Non-pigmented ciliary epithelial cell (primary cell): ENCODE measurements around the gene TENT4B.
A peak's percentile ranks its signal among the peaks of the same experiment; 100 is the strongest.
"Not testable (repeated sequence)": the region's sequence is repeated elsewhere in the genome, so short reads cannot be mapped to it uniquely, and the experiment has no call there.

Source experiments
- DNase-seq: peaks from one replicate; pipeline ENCODE4 v3.0.0-alpha.2; 2010; ENCODE audit warnings: low read depth

The TENT4B gene

DNA sequence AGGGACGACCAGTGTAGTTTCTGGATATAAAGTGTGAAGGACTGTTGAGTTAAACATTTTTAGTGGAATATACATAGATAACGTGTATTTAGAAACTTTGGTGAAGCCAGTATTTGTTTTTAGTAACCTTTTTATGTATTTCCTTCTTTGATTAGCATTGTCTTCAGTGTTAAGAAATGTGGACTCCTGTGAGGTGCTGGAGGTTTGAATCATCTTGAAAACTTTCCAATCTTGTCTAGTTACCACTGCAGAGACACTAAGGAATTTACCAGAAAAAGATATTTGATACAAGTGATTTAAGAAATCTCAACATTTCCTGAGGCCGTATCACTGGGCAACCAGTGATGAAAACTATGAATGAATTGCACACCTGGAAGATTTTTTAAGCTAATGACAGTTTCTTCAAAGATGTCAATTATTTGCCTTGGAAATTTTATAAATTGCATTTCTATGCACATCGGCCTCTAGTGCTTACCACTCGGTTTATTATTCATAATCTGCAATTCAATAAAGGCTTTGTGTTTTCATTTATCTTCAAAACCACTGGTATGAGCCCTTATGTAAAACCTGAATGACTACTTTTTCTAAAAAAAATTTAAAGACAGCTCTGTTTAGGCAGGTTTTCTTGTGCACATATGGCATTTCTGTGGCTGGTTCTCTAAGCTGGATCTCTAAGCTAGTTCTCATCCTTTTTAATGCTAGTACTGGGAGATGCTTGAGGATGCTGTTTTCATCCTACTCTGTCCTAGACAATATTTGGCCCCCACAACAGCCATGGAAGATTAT, 81.9 kb downstream of the TENT4B start:
- DNase-seq, result peak; percentile 28

DNA sequence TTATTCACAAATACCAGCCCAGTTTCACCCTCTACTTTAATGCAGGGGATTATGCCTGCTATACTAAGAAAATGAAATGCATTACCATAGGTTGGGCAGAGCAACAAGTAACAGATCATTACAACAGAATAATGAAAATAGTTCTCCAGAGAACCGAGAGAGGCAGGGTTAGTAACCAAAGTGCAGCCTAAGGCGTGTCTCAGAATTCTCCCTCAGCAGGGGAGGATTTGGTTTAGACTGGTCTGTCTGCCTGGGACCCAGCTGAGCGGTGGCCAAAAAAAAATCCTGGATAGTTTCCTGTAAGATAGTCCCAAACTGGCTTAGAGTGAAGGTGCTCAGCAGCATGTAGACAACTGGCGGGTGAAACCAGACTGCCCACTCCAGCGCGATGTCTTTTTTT, 82.5 kb downstream of the TENT4B start:
- no peak for DNase-seq

GRCh38 chr16:50238314-50238713, 85.2 kb downstream of the TENT4B start:
- DNase-seq, result no peak

- no peak for DNase-seq
Measured at GRCh38 chr16:50238868-50239301, 85.8 kb downstream of the TENT4B start.

DNA sequence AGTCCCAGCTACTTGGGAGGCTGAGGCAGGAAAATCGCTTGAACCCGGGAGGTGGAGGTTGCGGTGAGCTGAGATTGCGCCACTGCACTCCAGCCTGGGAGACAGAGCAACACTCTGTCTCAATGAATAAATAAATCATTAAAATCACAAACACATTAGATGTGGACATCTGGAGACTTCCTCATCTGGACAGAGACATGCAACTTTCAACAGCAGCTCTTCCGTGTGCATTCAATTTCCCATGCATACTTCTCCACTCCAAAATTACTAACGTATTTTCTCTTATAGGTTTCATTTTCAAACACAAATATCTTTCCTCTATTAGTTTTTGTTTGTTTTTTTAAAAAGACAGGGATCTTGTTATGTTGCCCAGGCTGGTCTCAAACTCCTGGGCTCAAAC, 89.9 kb downstream of the TENT4B start:
- DNase-seq, result not testable (repeated sequence)

DNA sequence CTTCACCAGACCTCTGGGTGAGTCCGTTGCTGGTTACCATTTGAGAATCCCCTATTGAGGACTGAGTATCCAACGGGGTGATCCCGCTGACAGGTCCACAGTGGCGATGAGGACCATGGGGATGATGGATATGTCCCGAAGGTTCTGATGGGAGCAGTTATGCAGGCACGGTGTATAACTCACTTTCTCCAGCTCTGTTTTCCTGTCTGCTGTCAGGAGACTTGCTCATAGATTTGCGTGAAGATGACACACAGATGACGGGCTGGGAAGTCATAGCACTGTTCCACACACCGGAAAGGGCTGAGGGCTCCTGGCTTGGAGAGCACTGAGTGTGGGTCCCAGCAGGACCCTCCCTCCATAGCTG, 91.0 kb downstream of the TENT4B start:
- DNase-seq, result no peak

GRCh38 chr16:50244504-50245416, 91.7 kb downstream of the TENT4B start:
- DNase-seq, result no peak

GRCh38 chr16:50245417-50246298, 92.6 kb downstream of the TENT4B start:
- DNase-seq, result no peak

DNA sequence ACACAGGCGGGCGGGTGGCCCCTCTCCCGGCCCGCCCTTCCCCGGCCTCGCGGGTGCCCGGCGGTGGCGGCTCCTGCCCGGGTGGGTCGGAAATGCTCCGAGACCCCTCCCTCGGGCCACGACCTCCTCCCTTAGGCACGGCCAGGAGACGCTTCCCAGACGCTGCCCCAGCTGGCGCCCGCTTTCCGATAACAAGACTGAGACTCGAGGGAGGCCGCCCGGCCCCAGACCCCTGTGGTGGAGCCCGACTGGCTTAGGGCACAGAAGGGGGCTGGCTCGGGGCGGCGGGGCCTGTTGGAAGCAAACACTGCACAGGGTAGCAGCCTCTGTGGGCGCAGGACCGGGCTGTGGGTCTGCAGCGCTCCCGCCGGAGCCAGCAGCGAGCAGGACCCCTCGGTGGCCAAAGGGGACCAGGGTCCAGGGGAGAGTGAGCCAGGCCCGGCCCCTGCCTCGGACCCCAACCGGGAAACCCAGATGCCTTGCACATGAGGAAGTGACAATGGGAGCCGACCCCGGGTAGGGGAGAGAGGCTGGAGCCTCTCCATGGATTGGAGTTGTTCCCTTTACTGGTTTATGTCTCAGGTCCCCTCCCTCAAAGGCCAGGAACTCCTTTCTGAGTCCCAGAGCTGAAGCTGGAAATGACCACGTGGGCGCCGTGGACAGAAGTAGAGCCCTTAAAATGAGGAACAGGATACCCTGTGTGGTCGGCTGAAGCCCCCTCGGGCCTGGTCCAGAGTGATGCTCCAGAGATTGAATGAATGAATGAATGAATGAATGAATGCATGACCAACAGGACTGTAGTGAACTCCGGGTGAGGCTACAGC, 93.4 kb downstream of the TENT4B start:
- no peak for DNase-seq

DNA sequence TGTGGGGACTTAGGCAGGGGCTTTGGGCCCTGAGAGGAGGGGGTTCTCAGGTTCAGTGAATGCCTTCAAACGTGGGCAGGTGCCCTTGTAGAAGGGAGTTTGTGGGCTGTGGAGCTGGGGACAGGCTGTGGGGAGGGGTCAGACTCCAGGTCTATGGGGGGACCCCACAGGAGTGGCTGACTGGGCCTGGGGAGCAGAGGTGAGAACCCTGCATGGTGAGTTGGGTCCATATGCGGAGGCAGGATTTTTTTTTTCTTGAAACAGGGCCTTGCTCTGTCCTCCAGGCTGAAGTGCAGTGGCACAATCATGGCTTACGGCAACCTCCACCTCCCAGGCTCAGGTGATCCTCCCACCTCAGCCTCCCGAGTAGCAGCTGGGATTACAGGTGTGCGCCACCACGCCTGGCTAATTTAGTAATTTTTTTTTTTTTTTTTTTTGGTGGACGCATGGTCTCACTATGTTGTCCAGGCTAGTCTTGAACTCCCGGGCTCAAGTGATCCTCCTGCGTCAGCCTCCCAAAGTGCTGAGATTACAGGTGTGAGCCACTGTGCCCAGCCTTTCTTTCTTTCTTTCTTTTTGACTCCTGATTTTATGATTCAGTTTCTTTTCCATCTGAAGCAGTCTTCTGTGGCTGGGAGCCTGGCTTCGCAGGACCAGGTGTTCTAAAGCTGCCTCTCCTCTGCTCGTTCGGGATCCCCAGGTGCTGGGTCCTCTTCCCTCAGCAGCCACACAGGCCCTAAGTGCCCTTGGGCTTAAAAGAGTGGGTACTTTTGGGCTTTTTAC, 94.2 kb downstream of the TENT4B start:
- no peak for DNase-seq

GRCh38 chr16:50247906-50248608, 95.0 kb downstream of the TENT4B start:
- no peak for DNase-seq

- no peak for DNase-seq
Measured at GRCh38 chr16:50248845-50249244, 95.7 kb downstream of the TENT4B start.

GRCh38 chr16:50251375-50252081, 98.4 kb downstream of the TENT4B start:
- peak; percentile 68 for DNase-seq

GRCh38 chr16:50252082-50252611, 99.0 kb downstream of the TENT4B start:
- DNase-seq, result no peak

DNA sequence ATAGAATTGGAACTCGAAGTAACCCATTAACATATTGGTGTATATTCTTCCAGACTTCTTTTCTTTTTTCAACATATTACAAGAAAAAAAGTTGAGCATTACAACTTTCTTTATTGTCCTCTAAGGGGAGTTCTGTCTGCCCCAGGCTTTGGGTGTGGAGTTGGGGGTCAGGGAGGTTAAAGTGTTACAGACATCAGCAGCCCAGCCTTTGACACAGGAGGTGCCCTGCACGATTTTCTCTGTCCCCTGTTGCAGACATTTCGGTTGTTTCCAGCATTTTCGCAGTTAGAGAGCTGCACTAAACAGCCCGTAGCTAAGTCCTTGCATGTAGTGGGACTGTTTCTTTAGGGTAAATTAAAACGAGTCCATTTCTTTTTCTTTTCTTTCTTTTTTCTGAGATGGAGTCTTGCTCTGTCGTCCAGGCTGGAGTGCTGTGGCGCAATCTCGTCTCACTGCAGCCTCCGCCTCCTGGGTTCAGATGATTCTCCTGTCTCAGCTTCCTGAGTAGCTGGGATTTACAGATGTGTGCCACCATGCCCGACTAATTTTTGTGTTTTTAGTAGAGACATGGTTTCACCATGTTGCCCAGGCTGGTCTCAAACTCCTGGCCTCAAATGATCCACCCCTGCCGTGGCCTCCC, 99.9 kb downstream of the TENT4B start:
- DNase-seq, result no peak

GRCh38 chr16:50253514-50253910, 100.4 kb downstream of the TENT4B start:
- no peak for DNase-seq

GRCh38 chr16:50254072-50254471, 101.0 kb downstream of the TENT4B start:
- DNase-seq, result no peak

DNA sequence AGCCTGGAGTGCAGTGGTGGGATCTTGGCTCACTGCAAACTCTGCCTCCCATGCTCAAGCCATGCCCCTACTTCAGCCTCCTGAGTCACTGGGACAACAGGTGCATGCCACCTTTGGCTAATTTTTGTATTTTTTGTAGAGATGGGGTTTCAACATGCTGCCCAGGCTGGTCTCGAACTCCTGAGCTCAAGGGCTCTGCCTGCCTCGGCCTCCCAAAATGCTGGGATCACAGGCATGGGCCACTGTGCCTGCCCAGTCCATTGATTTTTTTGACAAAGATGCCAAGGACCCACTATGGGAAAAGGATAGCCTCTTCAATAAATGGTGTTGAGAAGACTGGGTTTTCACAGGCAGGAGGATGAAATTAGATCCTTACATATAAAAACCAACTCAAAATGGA, 102.4 kb downstream of the TENT4B start:
- DNase-seq, result no peak
